ENCODE data around the gene FAAH. TPM values are rescaled to one million over a fixed set of nuclear protein-coding genes. Genes with fewer than 3 reads are reported as not detected.

Gene FAAH
- total and polyA plus RNA-seq, 2 of the 4 experiments (the other 2 are of a cell fraction), result under 0.01 to 0.19 TPM

DNA sequence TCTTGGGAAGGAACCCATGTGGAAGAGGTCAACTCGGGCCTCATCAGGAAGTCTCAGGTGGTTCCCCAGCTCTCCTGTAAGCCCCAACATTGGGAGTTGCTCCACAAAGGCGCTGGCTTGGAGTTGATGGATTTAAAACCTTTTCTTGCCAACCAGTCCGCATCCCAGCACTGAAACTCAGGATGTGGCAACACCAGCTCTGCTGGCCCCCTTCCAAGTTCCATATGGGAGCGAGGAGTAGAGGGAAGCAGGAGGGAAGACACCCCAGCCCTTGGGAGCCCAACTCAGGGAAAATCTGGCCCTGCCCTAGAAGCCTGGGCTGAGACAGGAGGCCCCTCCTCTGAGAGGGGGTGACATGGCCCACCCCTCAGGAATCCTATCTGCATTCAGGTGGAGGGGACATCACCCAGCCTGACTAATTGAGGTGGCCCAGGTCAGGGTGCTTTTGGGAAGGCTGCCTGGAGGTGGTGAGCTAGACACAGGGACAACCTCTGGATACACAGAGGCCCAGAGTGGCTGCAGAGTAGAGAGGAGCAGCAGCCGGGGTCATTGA, 62.4 kb downstream of the FAAH start:
- 43% methylated on average over 2 of the region's 5 CpGs; no CpG with 5 or more reads in 1 of the 2 experiments for WGBS, 2 experiments (ENCODE audit: extremely low coverage in 2 of 2, insufficient read length in 1 of 2)
- H2BK5ac ChIP-seq (ENCODE audit: low read depth, low read length, poor library complexity, severe bottlenecking), result no peak overlapping the region
- H4K8ac ChIP-seq (ENCODE audit: low read depth in 2 of 2, low read length in 2 of 2), result no peak overlapping the region
- no peak overlapping the region for H2BK20ac ChIP-seq (ENCODE audit: low read depth, low read length)
- no peak overlapping the region for H3K4ac ChIP-seq (ENCODE audit: low read depth, low read length)
- H3K4me3 ChIP-seq (ENCODE audit: insufficient read depth, low read depth, low read length), result no peak overlapping the region
- TF ChIP-seq MAZ (IDR thresholded peaks at IDR 0.05; ENCODE audit: borderline replicate concordance, low read depth, low read length) (no peak), SMC3 (IDR thresholded peaks at IDR 0.05; ENCODE audit: low read depth, low read length) (no peak), CHD1 (IDR thresholded peaks at IDR 0.05; ENCODE audit: low read depth, low read length) (no peak), RFX5 (IDR thresholded peaks at IDR 0.05; ENCODE audit: low read depth, low read length) (no peak), NFE2L2 (IDR thresholded peaks at IDR 0.05; ENCODE audit: low read depth, low read length) (no peak), POLR2A (IDR thresholded peaks at IDR 0.05; ENCODE audit: low read depth, low read length) (no peak), MAFK (IDR thresholded peaks at IDR 0.05; ENCODE audit: low read depth, low read length) (no peak), RAD21 (IDR thresholded peaks at IDR 0.05; ENCODE audit: low read length) (no peak), CEBPB (IDR thresholded peaks at IDR 0.05; ENCODE audit: low read depth, low read length) (no peak), RCOR1 (IDR thresholded peaks at IDR 0.05; ENCODE audit: insufficient replicate concordance, low read length) (no peak), BHLHE40 (IDR thresholded peaks at IDR 0.05; ENCODE audit: low read depth, low read length) (no peak), FOS (IDR thresholded peaks at IDR 0.05; ENCODE audit: low read depth, low read length) (no peak), MXI1 (IDR thresholded peaks at IDR 0.05; ENCODE audit: borderline replicate concordance, low read depth, low read length) (no peak)
- TF ChIP-seq, protein P1, sequence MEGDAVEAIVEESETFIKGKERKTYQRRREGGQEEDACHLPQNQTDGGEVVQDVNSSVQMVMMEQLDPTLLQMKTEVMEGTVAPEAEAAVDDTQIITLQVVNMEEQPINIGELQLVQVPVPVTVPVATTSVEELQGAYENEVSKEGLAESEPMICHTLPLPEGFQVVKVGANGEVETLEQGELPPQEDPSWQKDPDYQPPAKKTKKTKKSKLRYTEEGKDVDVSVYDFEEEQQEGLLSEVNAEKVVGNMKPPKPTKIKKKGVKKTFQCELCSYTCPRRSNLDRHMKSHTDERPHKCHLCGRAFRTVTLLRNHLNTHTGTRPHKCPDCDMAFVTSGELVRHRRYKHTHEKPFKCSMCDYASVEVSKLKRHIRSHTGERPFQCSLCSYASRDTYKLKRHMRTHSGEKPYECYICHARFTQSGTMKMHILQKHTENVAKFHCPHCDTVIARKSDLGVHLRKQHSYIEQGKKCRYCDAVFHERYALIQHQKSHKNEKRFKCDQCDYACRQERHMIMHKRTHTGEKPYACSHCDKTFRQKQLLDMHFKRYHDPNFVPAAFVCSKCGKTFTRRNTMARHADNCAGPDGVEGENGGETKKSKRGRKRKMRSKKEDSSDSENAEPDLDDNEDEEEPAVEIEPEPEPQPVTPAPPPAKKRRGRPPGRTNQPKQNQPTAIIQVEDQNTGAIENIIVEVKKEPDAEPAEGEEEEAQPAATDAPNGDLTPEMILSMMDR (conservative IDR thresholded peaks at IDR 0.05; ENCODE audit: low read depth, low read length), result no peak
- TF ChIP-seq, protein P2, sequence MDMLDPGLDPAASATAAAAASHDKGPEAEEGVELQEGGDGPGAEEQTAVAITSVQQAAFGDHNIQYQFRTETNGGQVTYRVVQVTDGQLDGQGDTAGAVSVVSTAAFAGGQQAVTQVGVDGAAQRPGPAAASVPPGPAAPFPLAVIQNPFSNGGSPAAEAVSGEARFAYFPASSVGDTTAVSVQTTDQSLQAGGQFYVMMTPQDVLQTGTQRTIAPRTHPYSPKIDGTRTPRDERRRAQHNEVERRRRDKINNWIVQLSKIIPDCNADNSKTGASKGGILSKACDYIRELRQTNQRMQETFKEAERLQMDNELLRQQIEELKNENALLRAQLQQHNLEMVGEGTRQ (IDR thresholded peaks at IDR 0.05; ENCODE audit: low read depth, low read length), result no peak
- TF ChIP-seq, protein P3, sequence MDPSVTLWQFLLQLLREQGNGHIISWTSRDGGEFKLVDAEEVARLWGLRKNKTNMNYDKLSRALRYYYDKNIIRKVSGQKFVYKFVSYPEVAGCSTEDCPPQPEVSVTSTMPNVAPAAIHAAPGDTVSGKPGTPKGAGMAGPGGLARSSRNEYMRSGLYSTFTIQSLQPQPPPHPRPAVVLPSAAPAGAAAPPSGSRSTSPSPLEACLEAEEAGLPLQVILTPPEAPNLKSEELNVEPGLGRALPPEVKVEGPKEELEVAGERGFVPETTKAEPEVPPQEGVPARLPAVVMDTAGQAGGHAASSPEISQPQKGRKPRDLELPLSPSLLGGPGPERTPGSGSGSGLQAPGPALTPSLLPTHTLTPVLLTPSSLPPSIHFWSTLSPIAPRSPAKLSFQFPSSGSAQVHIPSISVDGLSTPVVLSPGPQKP (IDR thresholded peaks at IDR 0.05; ENCODE audit: borderline replicate concordance, low read depth, low read length), result no peak
- H3K9me3 ChIP-seq (ENCODE audit: control insufficient read depth, insufficient read depth, low read length), result no peaks in the 10 kb centered on the region
- H2AK5ac ChIP-seq (ENCODE audit: low read depth, low read length), result no peak overlapping the region
- no peaks in the 10 kb centered on the region; the same call in 1 of the 2 replicates for H3K9me1 ChIP-seq (ENCODE audit: insufficient read depth, low read length)
- in situ Hi-C loops (cut with MboI; ENCODE audit: low sequenced_read_pairs) (no loop called here), dilution Hi-C loops (cut with HindIII; ENCODE audit: low sequenced_read_pairs, unreplicated experiment) (no loop called here), intact Hi-C loops (cut with micrococcal nuclease) (no loop called here)
- no peak overlapping the region for H3K27ac ChIP-seq (ENCODE audit: insufficient read depth, low read length)
- H3K9ac ChIP-seq (ENCODE audit: low read depth, low read length), result no peak overlapping the region
- peaks cover 81% of the 10 kb centered on the region for H3K27me3 ChIP-seq (ENCODE audit: control insufficient read depth, insufficient read depth, low read length)
- no peaks in the 10 kb centered on the region for H3K79me1 ChIP-seq (ENCODE audit: low read depth in 1 of 2, low read length in 2 of 2)
- H3K14ac ChIP-seq (replicated peaks; ENCODE audit: low read depth, low read length), result no peak overlapping the region
- DNase-seq (no peak), ATAC-seq (ENCODE audit: low read depth) (no peak)
- H3K4me1 ChIP-seq (ENCODE audit: control insufficient read depth, insufficient read depth, low read length), result no peaks in the 10 kb centered on the region
- H2AK9ac ChIP-seq (replicated peaks; ENCODE audit: low read depth, low read length, poor library complexity), result no peak overlapping the region
- H3K4me2 ChIP-seq (ENCODE audit: low read depth, low read length), result no peak overlapping the region
- H3K23ac ChIP-seq (ENCODE audit: low read depth, low read length), result no peak overlapping the region
- no peaks in the 10 kb centered on the region for H4K20me1 ChIP-seq (ENCODE audit: insufficient read depth, low read length)
- no peaks in the 10 kb centered on the region for H3K36me3 ChIP-seq (ENCODE audit: control insufficient read depth, insufficient read depth, low read length)
- ChIA-PET CTCF (no interaction called here), POLR2A (ENCODE audit: unreplicated experiment) (no interaction called here)
- H2BK120ac ChIP-seq (ENCODE audit: low read depth, low read length), result no peak overlapping the region
- H4K5ac ChIP-seq (ENCODE audit: low read depth, low read length), result no peak overlapping the region
- no peak overlapping the region for H3K18ac ChIP-seq (ENCODE audit: low read depth, low read length)
- H2BK15ac ChIP-seq (ENCODE audit: low read depth, low read length), result no peak overlapping the region
- H4K91ac ChIP-seq (ENCODE audit: insufficient read depth, low read depth, low read length), result no peak overlapping the region
- H2AFZ ChIP-seq (replicated peaks; ENCODE audit: low read length, poor library complexity), result no peak overlapping the region
- BruUV-seq (replicated peaks), result no TSS peak
- no peak overlapping the region for H3K56ac ChIP-seq (ENCODE audit: extremely low read depth, insufficient read depth, low read length)
